ENCODE data around the gene EHHADH. TPM values are rescaled to one million over a fixed set of nuclear protein-coding genes. Genes with fewer than 3 reads are reported as not detected.
A peak's percentile ranks its signal among the peaks of the same experiment; 100 is the strongest.

The EHHADH gene
- total and polyA plus RNA-seq, 2 of the 13 experiments (the other 11 are each of a cell fraction or from before 2014, with no cell fraction given): 14.5 to 38.9 TPM

- TF ChIP-seq PAXIP1 (CRISPR knock-in tag; conservative IDR thresholded peaks at IDR 0.05) (peak; percentile 44), ZSCAN31 (CRISPR knock-in tag; IDR thresholded peaks at IDR 0.05; ENCODE audit: low read depth) (peak; percentile 70; the same call in 1 of the 2 replicates), POLR2A (IDR thresholded peaks at IDR 0.05; ENCODE audit: insufficient read depth in 1 of 2, low read depth in 2 of 2, low read length in 2 of 2) (peak; percentile 46 to 82; a peak in 3 of 4 replicates), ZFP41 (CRISPR knock-in tag; IDR thresholded peaks at IDR 0.05; ENCODE audit: borderline replicate concordance) (no peak), CREM (IDR thresholded peaks at IDR 0.05) (peak; percentile 99), CREM (CRISPR knock-in tag; IDR thresholded peaks at IDR 0.05) (peak; percentile 90), BORCS8-MEF2B (CRISPR knock-in tag; IDR thresholded peaks at IDR 0.05) (peak; percentile 69), ZNF407 (CRISPR knock-in tag; IDR thresholded peaks at IDR 0.05; ENCODE audit: not compliant biosample characterization) (peak; percentile 60), MTF2 (CRISPR knock-in tag; IDR thresholded peaks at IDR 0.05; ENCODE audit: borderline replicate concordance) (no peak), PHF8 (CRISPR knock-in tag; IDR thresholded peaks at IDR 0.05) (peak; percentile 77), SMAD3 (CRISPR knock-in tag; IDR thresholded peaks at IDR 0.05) (peak; percentile 71; the same call in 1 of the 2 replicates), KAT7 (CRISPR knock-in tag; IDR thresholded peaks at IDR 0.05; ENCODE audit: borderline replicate concordance) (no peak; the same call in 1 of the 2 replicates), RBAK (CRISPR knock-in tag; IDR thresholded peaks at IDR 0.05) (no peak), ZBTB25 (CRISPR knock-in tag; IDR thresholded peaks at IDR 0.05) (peak; percentile 66; the same call in 1 of the 2 replicates), ZNF639 (CRISPR knock-in tag; conservative IDR thresholded peaks at IDR 0.05) (peak; percentile 87; the same call in 1 of the 2 replicates), POLR2G (IDR thresholded peaks at IDR 0.05; ENCODE audit: low read depth, low read length) (peak; percentile 83)
Measured at GRCh38 chr3:185282696-185283373, 29.0 kb upstream of the EHHADH start (continued).
